ENCODE measurements around the gene ZNF43.

DNA sequence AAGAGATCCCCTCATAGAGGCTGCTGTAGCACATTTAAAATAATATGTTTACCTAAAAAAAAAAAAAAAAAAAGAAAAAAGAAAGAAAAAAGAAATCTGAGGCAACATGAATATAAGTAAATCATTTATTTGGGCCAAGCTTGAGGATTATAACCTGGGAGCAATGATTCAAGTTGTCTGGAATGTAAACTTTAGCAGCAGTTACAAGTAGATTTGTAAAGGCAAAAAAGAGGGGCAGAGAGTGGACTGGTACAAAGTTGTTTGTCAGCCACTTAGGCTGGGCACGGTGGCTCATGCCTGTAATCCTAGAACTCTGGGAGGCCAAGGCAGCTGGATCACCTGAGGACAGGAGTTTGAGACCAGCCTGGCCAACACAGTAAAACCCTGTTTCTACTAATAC, 11.3 kb downstream of the ZNF43 start:
- TF ChIP-seq CTCF (IDR thresholded peaks at IDR 0.05) (no peak), POLR2A (IDR thresholded peaks at IDR 0.05) (no peak), POLR2AphosphoS5 (IDR thresholded peaks at IDR 0.05) (no peak), EP300 (IDR thresholded peaks at IDR 0.05) (no peak)

Data from sigmoid colon (tissue), 4 donors.